ENCODE measurements around the gene TSPAN16. TPM values are rescaled to one million over a fixed set of nuclear protein-coding genes. Genes with fewer than 3 reads are reported as not detected.

The TSPAN16 gene
- total and polyA plus RNA-seq, 2 of the 13 experiments (the other 11 are each of a cell fraction or from before 2014, with no cell fraction given): not detected

GRCh38 chr19:11332822-11333221, 36.9 kb downstream of the TSPAN16 start (continued):
- TF ChIP-seq ZNF318 (CRISPR knock-in tag; IDR thresholded peaks at IDR 0.05) (no peak), ZNF17 (CRISPR knock-in tag; IDR thresholded peaks at IDR 0.05) (no peak), ARID2 (CRISPR knock-in tag; IDR thresholded peaks at IDR 0.05; ENCODE audit: borderline replicate concordance) (no peak), SATB2 (CRISPR knock-in tag; IDR thresholded peaks at IDR 0.05) (no peak), ATM (IDR thresholded peaks at IDR 0.05; ENCODE audit: borderline replicate concordance) (no peak), ZNF484 (CRISPR knock-in tag; IDR thresholded peaks at IDR 0.05; ENCODE audit: borderline replicate concordance, low read depth) (no peak), DNMT3B (CRISPR knock-in tag; conservative IDR thresholded peaks at IDR 0.05) (no peak), ZFP91 (CRISPR knock-in tag; IDR thresholded peaks at IDR 0.05; ENCODE audit: borderline replicate concordance) (no peak), SNAPC4 (CRISPR knock-in tag; IDR thresholded peaks at IDR 0.05) (no peak)
